GM12878 (cell line): ENCODE measurements around the gene RAE1. TPM values are rescaled to one million over a fixed set of nuclear protein-coding genes. Genes with fewer than 3 reads are reported as not detected.
A peak's percentile ranks its signal among the peaks of the same experiment; 100 is the strongest.

Experiments used
- ATAC-seq: fragments of 200-7000 bp; cut with Tn5 transposase; 3 replicates; pipeline ENCODE4 v1.9.1; 2020; ENCODE audit warnings: mild to moderate bottlenecking, moderate library complexity
- BruUV-seq: library from RNA; stranded (reverse); fragments of 400-500 nt; replicated peaks from 2 replicates; lab custom pipeline; 2021; lab: Mats Ljungman, UMichigan
- CTCF ChIA-PET: fragments of 300-600 bp; sonication (Branson Sonifier 250); formaldehyde crosslinking; extraction: SDS; loops from one replicate; lab custom pipeline; 2021; ENCODE audit warnings: inconsistent platforms; lab: Yijun Ruan, JAX
- POLR2A ChIA-PET: fragments of 350-600 bp; formaldehyde crosslinking; extraction: SDS; loops from one replicate; lab custom pipeline; 2021; ENCODE audit warnings: inconsistent platforms; lab: Charles Lee
- RAD21 ChIA-PET: fragments of 300-600 bp; sonication (Branson Sonifier 250); formaldehyde crosslinking; loops from one replicate; lab custom pipeline; 2023; ENCODE audit warnings: antibody characterized with exemption; ENCODE audit not compliant: unreplicated experiment; lab: Charles Lee
- SMC1A ChIA-PET: fragments of 300-600 bp; sonication (Branson Sonifier 250); formaldehyde crosslinking; loops from one replicate; lab custom pipeline; 2023; ENCODE audit not compliant: unreplicated experiment, uncharacterized antibody; lab: Charles Lee
- DNase-seq: peaks from one replicate; pipeline ENCODE4 v3.0.0-alpha.2; 2011; ENCODE audit warnings: low read depth, low spot score
- FAIRE-seq: peaks from 3 replicates; lab custom pipeline; 2011; peaks lifted over from hg19 to GRCh38; lab: Jason Lieb, UNC
- H2AFZ ChIP-seq: 2 replicates; pipeline ENCODE4 v1.6.0; 2011; ENCODE audit warnings: low read depth, low read length, control low read depth; ENCODE audit not compliant: control insufficient read depth
- H3K27ac ChIP-seq: 2 replicates; pipeline ENCODE4 v1.5.1; 2011; ENCODE audit warnings: control low read depth; ENCODE audit not compliant: control insufficient read depth, insufficient read depth
- H3K27me3 ChIP-seq, 2 experiments: replicated peaks in 1 of 2; 2 replicates each; pipeline versions ENCODE4 v1.6.0 to v1.6.1; 2011; ENCODE audit warnings: low read length in 1 of 2; ENCODE audit not compliant: control insufficient read depth in 2 of 2, insufficient read depth in 2 of 2
- H3K36me3 ChIP-seq, 2 experiments: 2 replicates each; pipeline ENCODE4 v1.5.1; 2011; ENCODE audit warnings: low read length in 1 of 2; ENCODE audit not compliant: control insufficient read depth in 2 of 2, insufficient read depth in 2 of 2
- H3K4me1 ChIP-seq: 2 replicates; pipeline ENCODE4 v1.6.1; 2011; ENCODE audit warnings: mild to moderate bottlenecking, low read length, moderate library complexity, mixed read lengths; ENCODE audit not compliant: control insufficient read depth, insufficient read depth
- H3K4me2 ChIP-seq: 2 replicates; pipeline ENCODE4 v1.6.0; 2011; ENCODE audit warnings: control low read depth; ENCODE audit not compliant: control insufficient read depth, insufficient read depth
- H3K4me3 ChIP-seq: fragments of 200-600 bp; sonication (generic); 2 replicates; pipeline ENCODE4 v1.5.1; 2016
- H3K79me2 ChIP-seq: 2 replicates; pipeline ENCODE4 v1.6.0; 2011; ENCODE audit warnings: low read length; ENCODE audit not compliant: control insufficient read depth, insufficient read depth
- H3K9ac ChIP-seq: 2 replicates; pipeline ENCODE4 v1.8.0; 2011; ENCODE audit warnings: low read length, control low read depth, mixed read lengths; ENCODE audit not compliant: control insufficient read depth, insufficient read depth
- H3K9me3 ChIP-seq: replicated peaks from 3 replicates; pipeline ENCODE4 v1.5.1; 2011; ENCODE audit warnings: mild to moderate bottlenecking, low read length; ENCODE audit not compliant: control insufficient read depth, insufficient read depth
- H4K20me1 ChIP-seq: 2 replicates; pipeline ENCODE4 v1.6.0; 2011; ENCODE audit not compliant: control insufficient read depth, insufficient read depth
- ATF3 ChIP-seq: IDR thresholded peaks from 2 replicates; pipeline ENCODE4 v1.6.1; 2011; ENCODE audit warnings: low read depth, mild to moderate bottlenecking, low read length, moderate library complexity, borderline replicate concordance; ENCODE audit errors: extremely low read depth
- BACH1 ChIP-seq: fragments of 450-650 bp; IDR thresholded peaks from 2 replicates; pipeline ENCODE4 v1.6.1; 2017; ENCODE audit warnings: mild to moderate bottlenecking, borderline replicate concordance
- JUND ChIP-seq: IDR thresholded peaks from 2 replicates; pipeline ENCODE4 v1.6.1; 2012; ENCODE audit warnings: low read depth, mild to moderate bottlenecking, low read length, improper control_type of control experiment, moderate library complexity
- NBN ChIP-seq: fragments of 450-650 bp; IDR thresholded peaks from 2 replicates; pipeline ENCODE4 v1.6.1; 2016
- PAX8 ChIP-seq: fragments of 450-650 bp; IDR thresholded peaks from 2 replicates; pipeline ENCODE4 v1.6.1; 2017; ENCODE audit warnings: mild to moderate bottlenecking, moderate library complexity
- PML ChIP-seq: IDR thresholded peaks from 2 replicates; pipeline ENCODE4 v1.6.1; 2012; ENCODE audit warnings: low read length, inconsistent platforms
- POLR2A ChIP-seq: IDR thresholded peaks from 2 replicates; pipeline ENCODE4 v1.6.1; 2011; ENCODE audit warnings: low read depth, mild to moderate bottlenecking, low read length
- POLR2AphosphoS5 ChIP-seq: IDR thresholded peaks from 2 replicates; pipeline ENCODE4 v1.6.1; 2011; ENCODE audit warnings: mild to moderate bottlenecking, low read length, inconsistent platforms
- TAF1 ChIP-seq: IDR thresholded peaks from 2 replicates; pipeline ENCODE4 v1.6.1; 2011; ENCODE audit warnings: mild to moderate bottlenecking, low read depth, low read length, borderline replicate concordance
- TCF12 ChIP-seq: IDR thresholded peaks from 2 replicates; pipeline ENCODE4 v1.6.1; 2011; ENCODE audit warnings: low read depth, mild to moderate bottlenecking, low read length
- ZNF217 ChIP-seq: fragments of 450-650 bp; IDR thresholded peaks from 2 replicates; pipeline ENCODE4 v1.6.1; 2017; ENCODE audit warnings: antibody characterized with exemption, mild to moderate bottlenecking
- WGBS: methylation state at CpG from one replicate; pipeline ENCODE4 v1.1.6; 2016; ENCODE audit warnings: low lambda C conversion rate; ENCODE audit not compliant: insufficient replicate concordance, insufficient coverage; ENCODE audit errors: missing lambda C conversion rate; 5-methylcytosine and 5-hydroxymethylcytosine counted together
- in situ Hi-C: fragments of 300-500 bp; cut with MboI; formaldehyde crosslinking; loops from 9 replicates; pipeline ENCODE4 v1.14.3; 2018; ENCODE audit warnings: mixed read lengths
- intact Hi-C: fragments of 100-400 bp; cut with micrococcal nuclease; formaldehyde crosslinking; loops from one replicate; pipeline ENCODE4 v1.14.2; 2022; ENCODE audit not compliant: unreplicated experiment
- polyA plus RNA-seq, 11 experiments: library from polyadenylated mRNA; depleted of rRNA in 4 of 11; unstranded in 6 of 11; stranded (reverse) in 5 of 11; fragments of >200 nt; fragmentation: Nextera tagmentation in 4 of 11; fragmentation: Illumina TruSeq in 1 of 11; extraction: Ambion mirVana in 4 of 11; extraction: Trizol in 1 of 11; gene quantifications; 1 replicate in 1 of 11; 2 replicates in 10 of 11; pipeline versions ENCODE4 v1.2.1 to v1.2.3, GENCODE V29; 2011 to 2016; ENCODE audit warnings: inconsistent platforms in 2 of 11, missing spikeins in 2 of 11, low read depth in 1 of 11
- total RNA-seq, 4 experiments: library from RNA; depleted of rRNA in 3 of 4; stranded (reverse); fragments of >200 nt in 3 of 4; fragmentation: Illumina TruSeq in 1 of 4; extraction: Trizol in 1 of 4; gene quantifications; 2 replicates each; pipeline versions ENCODE4 v1.2.1 to v1.2.3, GENCODE V29; 2013 to 2021

The RAE1 gene
- total and polyA plus RNA-seq, 10 of the 15 experiments (the other 5 are each of a cell fraction or from before 2014, with no cell fraction given): 28.7 to 107 (median 49.3) TPM

GRCh38 chr20:57408131-57408530 is 57.1 kb downstream of the RAE1 start:
- no peaks in the 10 kb centered on the region for H3K4me1 ChIP-seq

GRCh38 chr20:57408536-57409233 is 57.6 kb downstream of the RAE1 start:
- Histone ChIP-seq H3K4me3 (no peak overlapping the region), H3K9me3 (no peaks in the 10 kb centered on the region), H4K20me1 (peaks cover 2% of the 10 kb centered on the region)
- no peak for TF ChIP-seq NBN
- peak; percentile 52 for TF ChIP-seq POLR2AphosphoS5
- TF ChIP-seq ATF3: no peak
- TF ChIP-seq BACH1: peak; percentile 19; the same call in 1 of the 2 replicates
- TF ChIP-seq POLR2A: peak; percentile 43
- TF ChIP-seq PAX8: no peak
- TF ChIP-seq PML: 0 out of 2 replicates have a peak, but pooled peaks have one; percentile 14
- TF ChIP-seq, all 136 proteins: peak for 4
- Histone ChIP-seq H2AFZ (no peak overlapping the region), H3K36me3 (peaks cover 25 to 44% of the 10 kb centered on the region in 2 experiments), H3K27me3 (no peaks in the 10 kb centered on the region), H3K27ac (no peak overlapping the region), H3K79me2 (peaks cover 4% of the 10 kb centered on the region), H3K4me2 (no peak overlapping the region), H3K4me1 (no peaks in the 10 kb centered on the region), H3K9ac (no peak overlapping the region)
- CTCF ChIA-PET: no interaction called here
- RAD21 ChIA-PET: interaction anchor here (1.0 kb wide), 1 partner anchor 90 kb away, joined by 3 read pairs; no protein-coding TSS in a partner anchor
- WGBS: 86% methylated on average over 20 of the region's 29 CpGs
- SMC1A ChIA-PET: no interaction called here
- ATAC-seq: no peak
- no peak for DNase-seq
- TSS peak; percentile 67 for BruUV-seq
- POLR2A ChIA-PET: interaction anchor here (0.9 kb wide), 1 partner anchor 24 kb away, joined by 3 read pairs; no protein-coding TSS in a partner anchor
- in situ Hi-C loops: no loop called here
- no peak for FAIRE-seq
- intact Hi-C loops: no loop called here

More at GRCh38 chr20:57408131-57408530, 57.1 kb downstream of the RAE1 start:
- FAIRE-seq: no peak
- no peak for DNase-seq
- TF ChIP-seq TCF12 (no peak), JUND (no peak), PML (0 out of 2 replicates have a peak, but pooled peaks have one; percentile 14), TAF1 (no peak), ZNF217 (no peak)
- H4K20me1 ChIP-seq: peaks cover 2% of the 10 kb centered on the region
- no peak overlapping the region for H3K4me3 ChIP-seq
- ChIA-PET SMC1A (no interaction called here), RAD21 (no interaction called here), CTCF (no interaction called here), POLR2A (no interaction called here)
- no peak overlapping the region for H3K27ac ChIP-seq
- peaks cover 27 to 47% of the 10 kb centered on the region in 2 experiments for H3K36me3 ChIP-seq
- H3K9me3 ChIP-seq: no peaks in the 10 kb centered on the region
- no peaks in the 10 kb centered on the region for H3K27me3 ChIP-seq
- intact Hi-C loops (no loop called here), in situ Hi-C loops (no loop called here)
- no peak for ATAC-seq
- BruUV-seq: no TSS peak
- no peak overlapping the region for H3K4me2 ChIP-seq
- 98% methylated on average over 13 of the region's 13 CpGs for WGBS
- H3K9ac ChIP-seq: no peak overlapping the region
- peaks cover 6% of the 10 kb centered on the region for H3K79me2 ChIP-seq
- H2AFZ ChIP-seq: no peak overlapping the region
